Measurements from ENCODE around the gene BAG2.
A peak's percentile ranks its signal among the peaks of the same experiment; 100 is the strongest.

The BAG2 gene

GRCh38 chr6:57147401-57147800 is 24.7 kb upstream of the BAG2 start:
- Histone ChIP-seq H3K27me3 (ENCODE audit: insufficient read depth, low read length) (no peaks in the 10 kb centered on the region), H3K9ac (ENCODE audit: low read depth, low read length) (no peak overlapping the region), H3K4me1 (ENCODE audit: insufficient read depth, low read length) (no peaks in the 10 kb centered on the region), H3K4me3 (ENCODE audit: low read length) (no peak overlapping the region), H3K36me3 (ENCODE audit: insufficient read depth, low read length) (peaks cover 73% of the 10 kb centered on the region), H3K9me3 (ENCODE audit: insufficient read depth, low read depth, low read length) (no peaks in the 10 kb centered on the region), H3K27ac (ENCODE audit: low read depth, low read length) (no peak overlapping the region)
- 92% methylated on average over 5 of the region's 5 CpGs for WGBS

GRCh38 chr6:57147955-57148858 is 23.9 kb upstream of the BAG2 start:
- Histone ChIP-seq H3K9ac (ENCODE audit: low read depth, low read length) (no peak overlapping the region), H3K36me3 (ENCODE audit: insufficient read depth, low read length) (peaks cover 73% of the 10 kb centered on the region), H3K4me3 (ENCODE audit: low read length) (no peak overlapping the region), H3K9me3 (ENCODE audit: insufficient read depth, low read depth, low read length) (no peaks in the 10 kb centered on the region), H3K27ac (ENCODE audit: low read depth, low read length) (no peak overlapping the region), H3K27me3 (ENCODE audit: insufficient read depth, low read length) (no peaks in the 10 kb centered on the region), H3K4me1 (ENCODE audit: insufficient read depth, low read length) (no peaks in the 10 kb centered on the region)
- WGBS, result 96% methylated on average over 6 of the region's 7 CpGs

- Histone ChIP-seq H3K9me3 (ENCODE audit: insufficient read depth, low read depth, low read length) (no peaks in the 10 kb centered on the region), H3K36me3 (ENCODE audit: insufficient read depth, low read length) (peaks cover 47% of the 10 kb centered on the region), H3K27ac (ENCODE audit: low read depth, low read length) (no peak overlapping the region), H3K4me3 (ENCODE audit: low read length) (no peak overlapping the region), H3K27me3 (ENCODE audit: insufficient read depth, low read length) (no peaks in the 10 kb centered on the region), H3K9ac (ENCODE audit: low read depth, low read length) (no peak overlapping the region), H3K4me1 (ENCODE audit: insufficient read depth, low read length) (no peaks in the 10 kb centered on the region)
Measured at GRCh38 chr6:57158658-57159057, 13.5 kb upstream of the BAG2 start.

GRCh38 chr6:57159127-57159526 is 13.0 kb upstream of the BAG2 start:
- 88% methylated on average over 1 of the region's 2 CpGs for WGBS
- H3K9ac ChIP-seq (ENCODE audit: low read depth, low read length), result no peak overlapping the region
- no peak overlapping the region for H3K27ac ChIP-seq (ENCODE audit: low read depth, low read length)
- H3K4me3 ChIP-seq (ENCODE audit: low read length), result no peak overlapping the region
- H3K9me3 ChIP-seq (ENCODE audit: insufficient read depth, low read depth, low read length), result no peaks in the 10 kb centered on the region
- H3K27me3 ChIP-seq (ENCODE audit: insufficient read depth, low read length), result no peaks in the 10 kb centered on the region
- no peaks in the 10 kb centered on the region for H3K4me1 ChIP-seq (ENCODE audit: insufficient read depth, low read length)
- peaks cover 47% of the 10 kb centered on the region for H3K36me3 ChIP-seq (ENCODE audit: insufficient read depth, low read length)

GRCh38 chr6:57162028-57162427 is 10.1 kb upstream of the BAG2 start:
- Histone ChIP-seq H3K27ac (ENCODE audit: low read depth, low read length) (no peak overlapping the region), H3K4me3 (ENCODE audit: low read length) (no peak overlapping the region), H3K27me3 (ENCODE audit: insufficient read depth, low read length) (no peaks in the 10 kb centered on the region), H3K9me3 (ENCODE audit: insufficient read depth, low read depth, low read length) (no peaks in the 10 kb centered on the region; the same call in 1 of the 2 replicates), H3K36me3 (ENCODE audit: insufficient read depth, low read length) (peaks cover 48% of the 10 kb centered on the region), H3K4me1 (ENCODE audit: insufficient read depth, low read length) (no peaks in the 10 kb centered on the region), H3K9ac (ENCODE audit: low read depth, low read length) (no peak overlapping the region)
- 94% methylated on average over 1 of the region's 2 CpGs for WGBS

- H3K4me3 ChIP-seq (ENCODE audit: low read length), result no peak overlapping the region
- H3K36me3 ChIP-seq (ENCODE audit: insufficient read depth, low read length), result peaks cover 52% of the 10 kb centered on the region
- 92% methylated on average over 3 of the region's 3 CpGs for WGBS
- H3K27ac ChIP-seq (ENCODE audit: low read depth, low read length), result no peak overlapping the region
- no peaks in the 10 kb centered on the region; the same call in 1 of the 2 replicates for H3K9me3 ChIP-seq (ENCODE audit: insufficient read depth, low read depth, low read length)
- no peak overlapping the region for H3K9ac ChIP-seq (ENCODE audit: low read depth, low read length)
- H3K27me3 ChIP-seq (ENCODE audit: insufficient read depth, low read length), result no peaks in the 10 kb centered on the region
- no peaks in the 10 kb centered on the region for H3K4me1 ChIP-seq (ENCODE audit: insufficient read depth, low read length)
Measured at GRCh38 chr6:57162516-57162915, 9.6 kb upstream of the BAG2 start.

- Histone ChIP-seq H3K27ac (ENCODE audit: low read depth, low read length) (no peak overlapping the region), H3K9ac (ENCODE audit: low read depth, low read length) (no peak overlapping the region), H3K9me3 (ENCODE audit: insufficient read depth, low read depth, low read length) (no peaks in the 10 kb centered on the region; the same call in 1 of the 2 replicates), H3K27me3 (ENCODE audit: insufficient read depth, low read length) (no peaks in the 10 kb centered on the region), H3K4me1 (ENCODE audit: insufficient read depth, low read length) (no peaks in the 10 kb centered on the region), H3K4me3 (ENCODE audit: low read length) (no peak overlapping the region), H3K36me3 (ENCODE audit: insufficient read depth, low read length) (peaks cover 63% of the 10 kb centered on the region)
- WGBS, result 83% methylated on average over 1 of the region's 2 CpGs
Measured at GRCh38 chr6:57163956-57164355, 8.2 kb upstream of the BAG2 start.

- Histone ChIP-seq H3K4me3 (ENCODE audit: low read length) (no peak overlapping the region), H3K9me3 (ENCODE audit: insufficient read depth, low read depth, low read length) (no peaks in the 10 kb centered on the region; the same call in 1 of the 2 replicates), H3K27ac (ENCODE audit: low read depth, low read length) (no peak overlapping the region), H3K4me1 (ENCODE audit: insufficient read depth, low read length) (no peaks in the 10 kb centered on the region), H3K27me3 (ENCODE audit: insufficient read depth, low read length) (no peaks in the 10 kb centered on the region), H3K36me3 (ENCODE audit: insufficient read depth, low read length) (peaks cover 64% of the 10 kb centered on the region), H3K9ac (ENCODE audit: low read depth, low read length) (no peak overlapping the region)
- no CpG with 5 or more reads among the region's 1 CpG for WGBS
Measured at GRCh38 chr6:57165080-57165479, 7.0 kb upstream of the BAG2 start.

- Histone ChIP-seq H3K9me3 (ENCODE audit: insufficient read depth, low read depth, low read length) (no peaks in the 10 kb centered on the region), H3K9ac (ENCODE audit: low read depth, low read length) (peak overlapping the region; percentile 82), H3K4me1 (ENCODE audit: insufficient read depth, low read length) (peaks cover 30% of the 10 kb centered on the region), H3K4me3 (ENCODE audit: low read length) (peak overlapping the region; percentile 75), H3K36me3 (ENCODE audit: insufficient read depth, low read length) (peaks cover 8% of the 10 kb centered on the region), H3K27me3 (ENCODE audit: insufficient read depth, low read length) (peaks cover 14% of the 10 kb centered on the region), H3K27ac (ENCODE audit: low read depth, low read length) (peak overlapping the region; percentile 71; the same call in 1 of the 2 replicates)
- 5% methylated on average over 19 of the region's 19 CpGs for WGBS
Measured at GRCh38 chr6:57173056-57173885, 1.1 kb downstream of the BAG2 start.

- H3K27ac ChIP-seq (ENCODE audit: low read depth, low read length), result peak overlapping the region; percentile 71
- no peaks in the 10 kb centered on the region for H3K9me3 ChIP-seq (ENCODE audit: insufficient read depth, low read depth, low read length)
- peak overlapping the region; percentile 75 for H3K4me3 ChIP-seq (ENCODE audit: low read length)
- H3K36me3 ChIP-seq (ENCODE audit: insufficient read depth, low read length), result peaks cover under 1% of the 10 kb centered on the region
- peaks cover 30% of the 10 kb centered on the region for H3K4me1 ChIP-seq (ENCODE audit: insufficient read depth, low read length)
- 16% methylated on average over 4 of the region's 5 CpGs for WGBS
- H3K27me3 ChIP-seq (ENCODE audit: insufficient read depth, low read length), result peaks cover 14% of the 10 kb centered on the region
- peak overlapping the region; percentile 82; the same call in 1 of the 2 replicates for H3K9ac ChIP-seq (ENCODE audit: low read depth, low read length)
Measured at GRCh38 chr6:57173886-57174510, 1.9 kb downstream of the BAG2 start.

GRCh38 chr6:57174511-57174907 is 2.4 kb downstream of the BAG2 start:
- Histone ChIP-seq H3K27ac (ENCODE audit: low read depth, low read length) (peak overlapping the region; percentile 71), H3K4me1 (ENCODE audit: insufficient read depth, low read length) (peaks cover 30% of the 10 kb centered on the region), H3K9ac (ENCODE audit: low read depth, low read length) (peak overlapping the region; percentile 82; the same call in 1 of the 2 replicates), H3K36me3 (ENCODE audit: insufficient read depth, low read length) (no peaks in the 10 kb centered on the region), H3K27me3 (ENCODE audit: insufficient read depth, low read length) (peaks cover 14% of the 10 kb centered on the region), H3K9me3 (ENCODE audit: insufficient read depth, low read depth, low read length) (no peaks in the 10 kb centered on the region), H3K4me3 (ENCODE audit: low read length) (peak overlapping the region; percentile 75)
- WGBS, result 65% methylated on average over 3 of the region's 3 CpGs

Measured in HUES64 (cell line).